ENCODE data around the gene BMERB1.
"Not testable (repeated sequence)": the region's sequence is repeated elsewhere in the genome, so short reads cannot be mapped to it uniquely, and the experiment has no call there.

BMERB1 gene

GRCh38 chr16:15571557-15571956, 137.2 kb downstream of the BMERB1 start:
- no peak for DNase-seq

- no peak for DNase-seq
These were observed 138.1 kb downstream of the BMERB1 start for GRCh38 chr16:15572329-15573001.

- DNase-seq: no peak
These were observed 139.0 kb downstream of the BMERB1 start for GRCh38 chr16:15573274-15573895.

- DNase-seq: not testable (repeated sequence)
These were observed 139.7 kb downstream of the BMERB1 start for GRCh38 chr16:15573896-15574613.

GRCh38 chr16:15574614-15574948, 140.2 kb downstream of the BMERB1 start:
- no peak for DNase-seq

GRCh38 chr16:15575293-15576049, 141.1 kb downstream of the BMERB1 start:
- peak; percentile 37 for DNase-seq

- DNase-seq: peak; percentile 55
These were observed 142.9 kb downstream of the BMERB1 start for GRCh38 chr16:15576960-15577958.

GRCh38 chr16:15578824-15579223, 144.4 kb downstream of the BMERB1 start:
- no peak for DNase-seq

- DNase-seq: no peak
These were observed 146.9 kb downstream of the BMERB1 start for GRCh38 chr16:15581127-15581815.

- no peak for DNase-seq
These were observed 149.1 kb downstream of the BMERB1 start for GRCh38 chr16:15583526-15583925.

- no peak for DNase-seq
These were observed 151.6 kb downstream of the BMERB1 start for GRCh38 chr16:15585956-15586355.

GRCh38 chr16:15586716-15587115, 152.3 kb downstream of the BMERB1 start:
- no peak for DNase-seq

GRCh38 chr16:15587152-15587825, 152.9 kb downstream of the BMERB1 start:
- no peak for DNase-seq

GRCh38 chr16:15592324-15592723, 157.9 kb downstream of the BMERB1 start:
- DNase-seq: no peak

- no peak for DNase-seq
These were observed 158.8 kb downstream of the BMERB1 start for GRCh38 chr16:15593235-15593634.

GRCh38 chr16:15594711-15595320, 160.4 kb downstream of the BMERB1 start:
- DNase-seq: no peak

GRCh38 chr16:15597135-15597534, 162.7 kb downstream of the BMERB1 start:
- no peak for DNase-seq

GRCh38 chr16:15597822-15598647, 163.6 kb downstream of the BMERB1 start:
- DNase-seq: no peak

- DNase-seq: no peak
These were observed 164.3 kb downstream of the BMERB1 start for GRCh38 chr16:15598648-15599190.
